Measurements from ENCODE around the gene NOS3. TPM values are rescaled to one million over a fixed set of nuclear protein-coding genes. Genes with fewer than 3 reads are reported as not detected.

Gene NOS3
- total and polyA plus RNA-seq, 2 experiments from 2014 or later = 2.6 to 6.1 TPM

GRCh38 chr7:150954201-150954985 is 36.4 kb upstream of the NOS3 start (continued):
- TF ChIP-seq, protein P1, sequence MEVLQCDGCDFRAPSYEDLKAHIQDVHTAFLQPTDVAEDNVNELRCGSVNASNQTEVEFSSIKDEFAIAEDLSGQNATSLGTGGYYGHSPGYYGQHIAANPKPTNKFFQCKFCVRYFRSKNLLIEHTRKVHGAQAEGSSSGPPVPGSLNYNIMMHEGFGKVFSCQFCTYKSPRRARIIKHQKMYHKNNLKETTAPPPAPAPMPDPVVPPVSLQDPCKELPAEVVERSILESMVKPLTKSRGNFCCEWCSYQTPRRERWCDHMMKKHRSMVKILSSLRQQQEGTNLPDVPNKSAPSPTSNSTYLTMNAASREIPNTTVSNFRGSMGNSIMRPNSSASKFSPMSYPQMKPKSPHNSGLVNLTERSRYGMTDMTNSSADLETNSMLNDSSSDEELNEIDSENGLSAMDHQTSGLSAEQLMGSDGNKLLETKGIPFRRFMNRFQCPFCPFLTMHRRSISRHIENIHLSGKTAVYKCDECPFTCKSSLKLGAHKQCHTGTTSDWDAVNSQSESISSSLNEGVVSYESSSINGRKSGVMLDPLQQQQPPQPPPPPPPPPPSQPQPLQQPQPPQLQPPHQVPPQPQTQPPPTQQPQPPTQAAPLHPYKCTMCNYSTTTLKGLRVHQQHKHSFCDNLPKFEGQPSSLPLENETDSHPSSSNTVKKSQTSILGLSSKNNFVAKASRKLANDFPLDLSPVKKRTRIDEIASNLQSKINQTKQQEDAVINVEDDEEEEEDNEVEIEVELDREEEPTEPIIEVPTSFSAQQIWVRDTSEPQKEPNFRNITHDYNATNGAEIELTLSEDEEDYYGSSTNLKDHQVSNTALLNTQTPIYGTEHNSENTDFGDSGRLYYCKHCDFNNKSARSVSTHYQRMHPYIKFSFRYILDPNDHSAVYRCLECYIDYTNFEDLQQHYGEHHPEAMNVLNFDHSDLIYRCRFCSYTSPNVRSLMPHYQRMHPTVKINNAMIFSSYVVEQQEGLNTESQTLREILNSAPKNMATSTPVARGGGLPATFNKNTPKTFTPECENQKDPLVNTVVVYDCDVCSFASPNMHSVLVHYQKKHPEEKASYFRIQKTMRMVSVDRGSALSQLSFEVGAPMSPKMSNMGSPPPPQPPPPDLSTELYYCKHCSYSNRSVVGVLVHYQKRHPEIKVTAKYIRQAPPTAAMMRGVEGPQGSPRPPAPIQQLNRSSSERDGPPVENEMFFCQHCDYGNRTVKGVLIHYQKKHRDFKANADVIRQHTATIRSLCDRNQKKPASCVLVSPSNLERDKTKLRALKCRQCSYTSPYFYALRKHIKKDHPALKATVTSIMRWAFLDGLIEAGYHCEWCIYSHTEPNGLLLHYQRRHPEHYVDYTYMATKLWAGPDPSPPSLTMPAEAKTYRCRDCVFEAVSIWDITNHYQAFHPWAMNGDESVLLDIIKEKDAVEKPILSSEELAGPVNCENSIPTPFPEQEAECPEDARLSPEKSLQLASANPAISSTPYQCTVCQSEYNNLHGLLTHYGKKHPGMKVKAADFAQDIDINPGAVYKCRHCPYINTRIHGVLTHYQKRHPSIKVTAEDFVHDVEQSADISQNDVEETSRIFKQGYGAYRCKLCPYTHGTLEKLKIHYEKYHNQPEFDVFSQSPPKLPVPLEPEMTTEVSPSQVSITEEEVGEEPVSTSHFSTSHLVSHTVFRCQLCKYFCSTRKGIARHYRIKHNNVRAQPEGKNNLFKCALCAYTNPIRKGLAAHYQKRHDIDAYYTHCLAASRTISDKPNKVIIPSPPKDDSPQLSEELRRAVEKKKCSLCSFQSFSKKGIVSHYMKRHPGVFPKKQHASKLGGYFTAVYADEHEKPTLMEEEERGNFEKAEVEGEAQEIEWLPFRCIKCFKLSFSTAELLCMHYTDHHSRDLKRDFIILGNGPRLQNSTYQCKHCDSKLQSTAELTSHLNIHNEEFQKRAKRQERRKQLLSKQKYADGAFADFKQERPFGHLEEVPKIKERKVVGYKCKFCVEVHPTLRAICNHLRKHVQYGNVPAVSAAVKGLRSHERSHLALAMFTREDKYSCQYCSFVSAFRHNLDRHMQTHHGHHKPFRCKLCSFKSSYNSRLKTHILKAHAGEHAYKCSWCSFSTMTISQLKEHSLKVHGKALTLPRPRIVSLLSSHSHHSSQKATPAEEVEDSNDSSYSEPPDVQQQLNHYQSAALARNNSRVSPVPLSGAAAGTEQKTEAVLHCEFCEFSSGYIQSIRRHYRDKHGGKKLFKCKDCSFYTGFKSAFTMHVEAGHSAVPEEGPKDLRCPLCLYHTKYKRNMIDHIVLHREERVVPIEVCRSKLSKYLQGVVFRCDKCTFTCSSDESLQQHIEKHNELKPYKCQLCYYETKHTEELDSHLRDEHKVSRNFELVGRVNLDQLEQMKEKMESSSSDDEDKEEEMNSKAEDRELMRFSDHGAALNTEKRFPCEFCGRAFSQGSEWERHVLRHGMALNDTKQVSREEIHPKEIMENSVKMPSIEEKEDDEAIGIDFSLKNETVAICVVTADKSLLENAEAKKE (CRISPR knock-in tag; IDR thresholded peaks at IDR 0.05) = no peak
- TF ChIP-seq, protein P2, sequence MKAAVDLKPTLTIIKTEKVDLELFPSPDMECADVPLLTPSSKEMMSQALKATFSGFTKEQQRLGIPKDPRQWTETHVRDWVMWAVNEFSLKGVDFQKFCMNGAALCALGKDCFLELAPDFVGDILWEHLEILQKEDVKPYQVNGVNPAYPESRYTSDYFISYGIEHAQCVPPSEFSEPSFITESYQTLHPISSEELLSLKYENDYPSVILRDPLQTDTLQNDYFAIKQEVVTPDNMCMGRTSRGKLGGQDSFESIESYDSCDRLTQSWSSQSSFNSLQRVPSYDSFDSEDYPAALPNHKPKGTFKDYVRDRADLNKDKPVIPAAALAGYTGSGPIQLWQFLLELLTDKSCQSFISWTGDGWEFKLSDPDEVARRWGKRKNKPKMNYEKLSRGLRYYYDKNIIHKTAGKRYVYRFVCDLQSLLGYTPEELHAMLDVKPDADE (IDR thresholded peaks at IDR 0.05) = no peak
- TF ChIP-seq NANOG (IDR thresholded peaks at IDR 0.05; ENCODE audit: borderline replicate concordance) = no peak
- TF ChIP-seq ZNF114 (CRISPR knock-in tag; IDR thresholded peaks at IDR 0.05) = no peak
- no peak for TF ChIP-seq ZNF331 (CRISPR knock-in tag; IDR thresholded peaks at IDR 0.05; ENCODE audit: low read depth)
- no peak for TF ChIP-seq STAT1 (IDR thresholded peaks at IDR 0.05; ENCODE audit: unreplicated experiment)
- no peak for TF ChIP-seq JUNB (IDR thresholded peaks at IDR 0.05; ENCODE audit: unreplicated experiment)
- no peak for TF ChIP-seq REST (IDR thresholded peaks at IDR 0.05; ENCODE audit: unreplicated experiment)

Measured in GM23338 (cell line).